Skeletal muscle tissue (tissue), 4 donors: Measurements from ENCODE around the gene LLCFC1. TPM values are rescaled to one million over a fixed set of nuclear protein-coding genes. Genes with fewer than 3 reads are reported as not detected.
"Not testable (repeated sequence)": the region's sequence is repeated elsewhere in the genome, so short reads cannot be mapped to it uniquely, and the experiment has no call there.

Experiments
- H3K27ac ChIP-seq: one replicate; pipeline ENCODE4 v1.7.0; 2013; ENCODE audit warnings: mild to moderate bottlenecking, low read depth, low read length, inconsistent platforms
- H3K27me3 ChIP-seq, 3 donors: one replicate each; pipeline ENCODE4 v1.7.0; 2013; ENCODE audit warnings: low read length in 3 of 3; ENCODE audit not compliant: control insufficient read depth in 3 of 3, insufficient read depth in 3 of 3
- H3K36me3 ChIP-seq, 3 donors: one replicate each; pipeline ENCODE4 v1.7.0; 2013; ENCODE audit warnings: low read length in 3 of 3; ENCODE audit not compliant: control insufficient read depth in 3 of 3, insufficient read depth in 3 of 3
- H3K4me1 ChIP-seq, 3 donors: one replicate each; pipeline ENCODE4 v1.7.0; 2013; ENCODE audit warnings: low read length in 3 of 3, mild to moderate bottlenecking in 3 of 3; ENCODE audit not compliant: control insufficient read depth in 3 of 3, insufficient read depth in 3 of 3
- H3K4me3 ChIP-seq, 3 donors: one replicate each; pipeline ENCODE4 v1.7.0; 2013; ENCODE audit warnings: low read length in 3 of 3
- H3K9ac ChIP-seq, 3 donors: one replicate each; pipeline ENCODE4 v1.7.0; 2013; ENCODE audit warnings: low read length in 3 of 3, mild to moderate bottlenecking in 3 of 3, moderate library complexity in 2 of 3, low read depth in 1 of 3
- H3K9me3 ChIP-seq, 3 donors: one replicate each; pipeline ENCODE4 v1.7.0; 2013; ENCODE audit warnings: low read length in 3 of 3; ENCODE audit not compliant: control insufficient read depth in 3 of 3
- total RNA-seq: library from RNA; depleted of rRNA; stranded (reverse); fragments of >200 nt; gene quantifications from one replicate; pipeline ENCODE4 v1.2.3, GENCODE V29; 2014
- donor health status: Osteomylitis.

Gene LLCFC1
- total RNA-seq, 1 donor from 2014 or later = not detected

- H3K9me3 ChIP-seq = no peaks in the 10 kb centered on the region
- no peaks in the 10 kb centered on the region for H3K4me1 ChIP-seq
- H3K36me3 ChIP-seq = no peaks in the 10 kb centered on the region
- H3K4me3 ChIP-seq = no peak overlapping the region
- H3K27me3 ChIP-seq = no peaks in the 10 kb centered on the region
- H3K9ac ChIP-seq = no peak overlapping the region
- H3K27ac ChIP-seq = no peak overlapping the region
These were observed 29.9 kb downstream of the LLCFC1 start for GRCh38 chr7:142969183-142969582.

GRCh38 chr7:142974626-142975025 lies 35.3 kb downstream of the LLCFC1 start:
- Histone ChIP-seq H3K36me3 (no peaks in the 10 kb centered on the region), H3K4me3 (no peak overlapping the region), H3K27me3 (no peaks in the 10 kb centered on the region), H3K4me1 (no peaks in the 10 kb centered on the region), H3K27ac (no peak overlapping the region), H3K9ac (no peak overlapping the region), H3K9me3 (peaks cover 0 to 5% (median 0%) of the 10 kb centered on the region in 3 donors)

GRCh38 chr7:142978402-142978801 lies 39.1 kb downstream of the LLCFC1 start:
- not testable (repeated sequence) for H3K4me3 ChIP-seq, H3K9ac ChIP-seq, H3K4me1 ChIP-seq, H3K9me3 ChIP-seq, H3K27me3 ChIP-seq, H3K27ac ChIP-seq, H3K36me3 ChIP-seq

GRCh38 chr7:142983825-142984224 lies 44.5 kb downstream of the LLCFC1 start:
- Histone ChIP-seq H3K36me3 (no peaks in the 10 kb centered on the region), H3K4me1 (no peaks in the 10 kb centered on the region), H3K9ac (no peak overlapping the region), H3K27ac (no peak overlapping the region), H3K9me3 (no peaks in the 10 kb centered on the region), H3K4me3 (no peak overlapping the region), H3K27me3 (no peaks in the 10 kb centered on the region)

DNA sequence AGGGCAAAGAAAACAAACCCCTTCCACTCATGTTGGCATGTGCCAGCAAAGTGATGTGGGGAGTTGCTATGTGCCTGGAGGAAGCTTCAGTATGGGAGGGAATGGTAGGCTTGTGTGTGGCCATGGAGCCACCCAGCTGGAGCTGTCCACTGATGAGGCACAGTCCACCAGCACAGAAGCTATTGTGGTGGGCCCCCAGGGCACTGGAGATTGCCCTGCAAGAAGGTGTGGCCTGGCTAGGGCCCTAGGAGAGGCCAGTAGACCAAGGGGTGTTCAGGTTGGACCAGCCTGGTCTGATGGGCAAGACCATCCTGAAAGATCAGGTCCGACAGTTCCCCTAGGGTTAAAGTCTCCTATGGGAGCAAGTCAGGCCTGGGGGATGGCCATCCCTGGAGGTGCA lies 45.0 kb downstream of the LLCFC1 start:
- no peaks in the 10 kb centered on the region for H3K4me1 ChIP-seq
- H3K9ac ChIP-seq = no peak overlapping the region
- H3K27ac ChIP-seq = no peak overlapping the region
- no peaks in the 10 kb centered on the region for H3K36me3 ChIP-seq
- no peaks in the 10 kb centered on the region for H3K9me3 ChIP-seq
- no peak overlapping the region for H3K4me3 ChIP-seq
- no peaks in the 10 kb centered on the region for H3K27me3 ChIP-seq

Other genes with a start within 250 kb of the LLCFC1 start
- gene PRSS1, start 190.0 kb upstream of the LLCFC1 start, total RNA-seq = not detected
- not detected for gene PRSS2, start 168.5 kb upstream of the LLCFC1 start, total RNA-seq
- gene EPHB6, start 84.4 kb upstream of the LLCFC1 start, total RNA-seq = 1.0 TPM
- not detected for gene TRPV6, start 53.7 kb upstream of the LLCFC1 start, total RNA-seq
- gene TRPV5, start 5.7 kb upstream of the LLCFC1 start, total RNA-seq = not detected
- gene KEL, start 22.9 kb downstream of the LLCFC1 start, total RNA-seq = 3.1 TPM
- not detected for gene OR9A2, start 87.6 kb downstream of the LLCFC1 start, total RNA-seq
- gene OR6V1, start 112.9 kb downstream of the LLCFC1 start, total RNA-seq = not detected
- gene PIP, start 192.6 kb downstream of the LLCFC1 start, total RNA-seq = not detected
- gene TAS2R39, start 243.9 kb downstream of the LLCFC1 start, total RNA-seq = not detected